Prostate gland (tissue), 2 donors: ENCODE results near the gene VPS37D. TPM values are rescaled to one million over a fixed set of nuclear protein-coding genes. Genes with fewer than 3 reads are reported as not detected.

Source experiments
- DNase-seq: peaks from one replicate; pipeline ENCODE4 v3.0.0-alpha.2; 2019; ENCODE audit warnings: low spot score
- H3K27ac ChIP-seq, 2 donors: fragments of 200-600 bp; sonication (generic); 2 replicates each; pipeline ENCODE4 v1.5.1; 2017 to 2019
- H3K27me3 ChIP-seq: fragments of 200-600 bp; sonication (generic); replicated peaks from 2 replicates; pipeline ENCODE4 v1.5.1; 2019; ENCODE audit not compliant: insufficient read depth
- H3K36me3 ChIP-seq, 2 donors: fragments of 200-600 bp; sonication (generic); 1 replicate in 1 of 2; 2 replicates in 1 of 2; pipeline versions ENCODE4 v1.5.1 to v1.8.1; 2017 to 2019
- H3K4me1 ChIP-seq: fragments of 200-600 bp; sonication (generic); replicated peaks from 2 replicates; pipeline ENCODE4 v1.5.1; 2019
- H3K4me3 ChIP-seq, 2 donors: fragments of 200-600 bp; sonication (generic); 2 replicates each; pipeline ENCODE4 v1.5.1; 2017 to 2019
- H3K9me3 ChIP-seq: fragments of 200-600 bp; sonication (generic); 2 replicates; pipeline ENCODE4 v1.5.1; 2017
- CTCF ChIP-seq, 4 experiments: fragments of 200-600 bp in 2 of 4; fragments of 450-650 bp in 2 of 4; sonication (generic) in 2 of 4; IDR thresholded peaks; 1 replicate in 3 of 4; 2 replicates in 1 of 4; pipeline ENCODE4 v1.5.1; 2016 to 2019; ENCODE audit warnings: antibody characterized with exemption in 4 of 4, mild to moderate bottlenecking in 2 of 4, moderate library complexity in 2 of 4
- POLR2A ChIP-seq: fragments of 450-650 bp; IDR thresholded peaks from one replicate; pipeline ENCODE4 v1.6.1; 2016; ENCODE audit warnings: antibody characterized with exemption, mild to moderate bottlenecking
- POLR2AphosphoS5 ChIP-seq: sonication (generic); formaldehyde crosslinking; IDR thresholded peaks from one replicate; pipeline ENCODE4 v1.6.1; 2017; ENCODE audit warnings: antibody characterized with exemption
- WGBS: methylation state at CpG from one replicate; pipeline ENCODE4 v1.1.5; 2018; 5-methylcytosine and 5-hydroxymethylcytosine counted together
- intact Hi-C: fragments of 100-400 bp; cut with DNase I; formaldehyde crosslinking; loops from one replicate; pipeline ENCODE4 v1.14.2; 2022
- total RNA-seq, 2 donors: library from RNA; depleted of rRNA; stranded (reverse); fragments of >200 nt; gene quantifications; one replicate each; pipeline ENCODE4 v1.1.0, GENCODE V29; 2016

Gene VPS37D
- total RNA-seq, 2 donors from 2014 or later: 6.0 to 19.5 TPM

GRCh38 chr7:73633844-73634243 is 33.8 kb upstream of the VPS37D start:
- H3K36me3 ChIP-seq: no peaks in the 10 kb centered on the region
- DNase-seq: no peak
- intact Hi-C loops: no loop called here
- H3K4me3 ChIP-seq: no peak overlapping the region
- H3K27me3 ChIP-seq: no peaks in the 10 kb centered on the region
- WGBS: 69% methylated on average over 8 of the region's 8 CpGs
- no peaks in the 10 kb centered on the region for H3K9me3 ChIP-seq
- no peaks in the 10 kb centered on the region for H3K4me1 ChIP-seq
- no peak for TF ChIP-seq POLR2AphosphoS5
- TF ChIP-seq POLR2A: no peak
- no peak for TF ChIP-seq CTCF (IDR thresholded peaks at IDR 0.05)
- no peak overlapping the region for H3K27ac ChIP-seq

DNA sequence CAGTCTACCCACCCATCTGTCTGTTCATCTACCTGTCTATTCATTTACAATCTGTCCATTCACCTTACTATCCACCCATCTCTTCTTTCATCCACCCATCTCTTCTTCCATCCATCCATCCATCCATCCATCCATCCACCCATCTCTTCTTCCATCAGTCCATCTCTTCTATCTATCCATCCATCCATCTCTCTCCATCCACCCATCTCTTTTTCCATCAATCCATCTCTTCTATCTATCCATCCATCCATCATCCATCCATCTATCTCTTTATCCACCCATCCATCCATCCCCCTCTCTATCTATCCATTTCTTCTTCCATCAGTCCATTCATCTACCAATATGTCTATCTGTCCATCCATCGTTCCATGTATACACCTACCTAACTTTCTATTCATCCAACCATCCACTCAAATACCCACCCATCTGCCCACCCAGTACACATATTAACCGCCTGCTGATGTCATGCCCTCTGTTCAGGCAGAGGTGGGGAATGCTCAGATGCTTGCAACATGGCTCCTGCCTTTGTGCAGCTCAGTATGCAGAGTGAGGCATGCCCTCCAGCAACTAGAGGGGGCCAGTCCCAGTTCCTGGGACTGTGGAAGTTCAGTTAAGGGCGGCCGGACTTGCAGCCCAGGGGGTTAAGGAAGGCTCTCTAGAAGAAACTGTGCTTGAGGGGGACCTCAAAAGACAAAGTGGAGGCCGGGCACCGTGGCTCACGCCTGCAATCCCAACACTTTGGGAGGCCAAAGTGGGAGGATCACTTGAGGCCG is 32.0 kb upstream of the VPS37D start:
- Histone ChIP-seq H3K4me1 (no peaks in the 10 kb centered on the region), H3K27ac (no peak overlapping the region), H3K27me3 (no peaks in the 10 kb centered on the region), H3K4me3 (no peak overlapping the region), H3K9me3 (no peaks in the 10 kb centered on the region), H3K36me3 (no peaks in the 10 kb centered on the region)
- no peak for TF ChIP-seq POLR2AphosphoS5
- no peak for TF ChIP-seq POLR2A
- no peak for TF ChIP-seq CTCF (IDR thresholded peaks at IDR 0.05)
- WGBS: 94% methylated on average over 8 of the region's 8 CpGs
- intact Hi-C loops: no loop called here
- DNase-seq: no peak

DNA sequence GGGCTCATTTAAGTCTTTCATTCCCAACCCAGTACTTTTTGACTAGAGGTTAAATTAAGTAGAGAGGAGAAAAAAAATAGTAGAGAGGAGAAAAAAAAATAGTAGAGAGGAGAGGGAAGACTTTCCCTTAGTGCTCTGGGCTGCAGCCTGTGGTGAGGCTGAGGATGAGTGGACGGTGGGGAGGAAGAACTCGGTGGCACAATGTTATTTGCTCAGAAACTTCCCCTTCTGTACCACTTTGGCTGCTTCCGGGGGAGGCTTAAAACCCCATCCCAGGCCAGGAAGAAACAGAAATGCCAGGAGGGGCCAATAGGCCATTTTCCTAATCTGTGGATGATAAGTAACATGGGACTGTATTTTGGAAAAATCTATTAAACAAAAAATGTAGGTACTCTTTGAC is 28.7 kb upstream of the VPS37D start:
- Histone ChIP-seq H3K4me1 (no peaks in the 10 kb centered on the region), H3K4me3 (no peak overlapping the region), H3K36me3 (no peaks in the 10 kb centered on the region), H3K27me3 (no peaks in the 10 kb centered on the region), H3K27ac (no peak overlapping the region), H3K9me3 (no peaks in the 10 kb centered on the region)
- 50% methylated on average over 3 of the region's 3 CpGs for WGBS
- DNase-seq: no peak
- intact Hi-C loops: no loop called here
- no peak for TF ChIP-seq POLR2A
- TF ChIP-seq CTCF (IDR thresholded peaks at IDR 0.05): no peak
- no peak for TF ChIP-seq POLR2AphosphoS5

DNA sequence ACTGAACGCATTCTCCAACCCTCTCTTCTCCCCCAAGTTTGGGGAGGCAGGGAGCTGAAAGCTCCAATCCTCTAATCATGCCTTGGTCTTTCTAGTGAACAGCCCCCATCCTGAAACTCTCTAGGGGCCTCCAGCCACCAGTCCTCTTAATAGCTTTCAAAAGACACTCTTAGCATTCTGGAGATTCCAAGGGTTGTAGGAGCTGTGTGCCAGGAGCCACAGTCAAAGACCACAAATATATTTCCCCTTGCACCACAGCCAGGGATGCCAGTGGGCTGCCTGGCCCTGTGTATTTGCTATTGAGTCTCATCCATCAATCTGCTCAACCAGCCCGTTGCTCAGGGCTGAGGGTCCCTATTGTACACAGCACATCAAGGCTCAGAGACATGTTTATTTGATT is 24.8 kb upstream of the VPS37D start:
- TF ChIP-seq CTCF (IDR thresholded peaks at IDR 0.05) (no peak), POLR2AphosphoS5 (no peak), POLR2A (no peak)
- H3K27me3 ChIP-seq: peaks cover 3% of the 10 kb centered on the region

GRCh38 chr7:73644688-73645286 is 22.8 kb upstream of the VPS37D start:
- peaks cover 3% of the 10 kb centered on the region for H3K27me3 ChIP-seq
- DNase-seq: no peak
- H3K9me3 ChIP-seq: no peaks in the 10 kb centered on the region
- no peak overlapping the region for H3K27ac ChIP-seq
- 60% methylated on average over 5 of the region's 5 CpGs for WGBS
- no peaks in the 10 kb centered on the region for H3K4me1 ChIP-seq
- no peak overlapping the region for H3K4me3 ChIP-seq
- intact Hi-C loops: no loop called here
- TF ChIP-seq POLR2AphosphoS5 (no peak), POLR2A (no peak), CTCF (IDR thresholded peaks at IDR 0.05) (no peak)
- H3K36me3 ChIP-seq: no peaks in the 10 kb centered on the region

More for the DNA sequence above, 24.8 kb upstream of the VPS37D start:
- no peaks in the 10 kb centered on the region for H3K36me3 ChIP-seq
- H3K4me3 ChIP-seq: no peak overlapping the region
- 72% methylated on average over 2 of the region's 2 CpGs for WGBS
- intact Hi-C loops: no loop called here
- no peak overlapping the region for H3K27ac ChIP-seq
- no peak for DNase-seq
- H3K4me1 ChIP-seq: no peaks in the 10 kb centered on the region
- no peaks in the 10 kb centered on the region for H3K9me3 ChIP-seq
